Esophagus squamous epithelium (tissue), 5 donors: Measurements from ENCODE around the gene CLEC17A. TPM values are rescaled to one million over a fixed set of nuclear protein-coding genes. Genes with fewer than 3 reads are reported as not detected.
"Not testable (repeated sequence)": the region's sequence is repeated elsewhere in the genome, so short reads cannot be mapped to it uniquely, and the experiment has no call there.

ENCODE experiments used
- DNase-seq: peaks from one replicate; lab custom pipeline; 2025; lab: John Stamatoyannopoulos, UW
- H3K27ac ChIP-seq, 4 donors: fragments of 200-600 bp; sonication (generic); one replicate each; pipeline ENCODE4 v1.5.1; 2016 to 2019; ENCODE audit warnings: mild to moderate bottlenecking in 1 of 4
- H3K27me3 ChIP-seq, 4 donors: fragments of 200-600 bp; sonication (generic); 1 replicate in 3 of 4; 2 replicates in 1 of 4; pipeline versions ENCODE4 v1.5.1 to v1.6.0; 2017 to 2021; ENCODE audit warnings: antibody characterized with exemption in 1 of 4
- H3K36me3 ChIP-seq, 3 donors: fragments of 200-600 bp; sonication (generic); one replicate each; pipeline ENCODE4 v1.5.1; 2016 to 2019
- H3K4me1 ChIP-seq, 3 donors: fragments of 200-600 bp; sonication (generic); one replicate each; pipeline ENCODE4 v1.5.1; 2017 to 2019
- H3K4me3 ChIP-seq, 4 donors: fragments of 200-600 bp; sonication (generic); 1 replicate in 3 of 4; 2 replicates in 1 of 4; pipeline ENCODE4 v1.5.1; 2016 to 2019; ENCODE audit warnings: mild to moderate bottlenecking in 2 of 4, moderate library complexity in 1 of 4
- H3K9me3 ChIP-seq, 3 donors: fragments of 200-600 bp; sonication (generic); one replicate each; pipeline ENCODE4 v1.5.1; 2016 to 2019
- CTCF ChIP-seq, 6 experiments: fragments of 450-650 bp in 4 of 6; fragments of 200-600 bp in 2 of 6; sonication (generic) in 2 of 6; IDR thresholded peaks; one replicate each; pipeline ENCODE4 v1.5.1; 2016 to 2019; ENCODE audit warnings: antibody characterized with exemption in 6 of 6, mild to moderate bottlenecking in 4 of 6, moderate library complexity in 4 of 6
- POLR2A ChIP-seq, 4 donors: fragments of 450-650 bp; IDR thresholded peaks; one replicate each; pipeline ENCODE4 v1.6.1; 2017; ENCODE audit warnings: antibody characterized with exemption in 4 of 4, mild to moderate bottlenecking in 4 of 4, moderate library complexity in 3 of 4
- WGBS, 2 donors: methylation state at CpG; one replicate each; pipeline ENCODE4 v1.1.5; 2018; 5-methylcytosine and 5-hydroxymethylcytosine counted together
- intact Hi-C: fragments of 100-400 bp; cut with DNase I; formaldehyde crosslinking; loops from one replicate; pipeline ENCODE4 v1.15.0; 2022
- total RNA-seq, 4 donors: library from RNA; depleted of rRNA; stranded (reverse); fragments of >200 nt; gene quantifications; one replicate each; pipeline ENCODE4 v1.1.0, GENCODE V29; 2016
- donor health status: DM: yes; HTN: yes; CAD: no.

The CLEC17A gene
- total RNA-seq, 4 donors from 2014 or later: not detected

GRCh38 chr19:14575428-14575980 is 7.4 kb upstream of the CLEC17A start:
- DNase-seq: no peak
- Histone ChIP-seq H3K27ac (no peak overlapping the region), H3K4me3 (no peak overlapping the region), H3K4me1 (peaks cover 10 to 33% (median 16%) of the 10 kb centered on the region in 3 donors), H3K36me3 (no peaks in the 10 kb centered on the region), H3K9me3 (no peaks in the 10 kb centered on the region), H3K27me3 (no peaks in the 10 kb centered on the region)
- intact Hi-C loops: loop anchor here (10.0 kb wide), 2 partner anchors 199 to 309 kb away; partner anchors contain the start of genes ADGRE2 and OR7A17
- TF ChIP-seq CTCF (IDR thresholded peaks at IDR 0.05) (no peak), POLR2A (IDR thresholded peaks at IDR 0.05) (no peak)
- WGBS, 2 donors: 73 to 77% methylated on average over 6 of the region's 6 CpGs

GRCh38 chr19:14576363-14576762 is 6.5 kb upstream of the CLEC17A start:
- no peaks in the 10 kb centered on the region for H3K9me3 ChIP-seq
- no peaks in the 10 kb centered on the region for H3K36me3 ChIP-seq
- H3K27ac ChIP-seq: no peak overlapping the region
- H3K27me3 ChIP-seq: no peaks in the 10 kb centered on the region
- intact Hi-C loops: loop anchor here (10.0 kb wide), 2 partner anchors 198 to 308 kb away; partner anchors contain the start of genes ADGRE2 and OR7A17
- 72 to 85% methylated on average over 8 of the region's 8 CpGs for WGBS, 2 donors
- TF ChIP-seq CTCF (IDR thresholded peaks at IDR 0.05) (no peak), POLR2A (IDR thresholded peaks at IDR 0.05) (no peak)
- no peak overlapping the region for H3K4me3 ChIP-seq
- H3K4me1 ChIP-seq: peaks cover 1 to 24% (median 8%) of the 10 kb centered on the region in 3 donors
- DNase-seq: no peak

GRCh38 chr19:14577264-14577663 is 5.6 kb upstream of the CLEC17A start:
- no peak overlapping the region for H3K27ac ChIP-seq
- intact Hi-C loops: loop anchor here (10.0 kb wide), 2 partner anchors 198 to 308 kb away; partner anchors contain the start of genes ADGRE2 and OR7A17
- no peaks in the 10 kb centered on the region for H3K9me3 ChIP-seq
- 60 to 73% methylated on average over 5 of the region's 5 CpGs for WGBS, 2 donors
- no peak overlapping the region for H3K4me3 ChIP-seq
- no peak for DNase-seq
- H3K4me1 ChIP-seq: peaks cover 0 to 19% (median 6%) of the 10 kb centered on the region in 3 donors
- TF ChIP-seq POLR2A (IDR thresholded peaks at IDR 0.05): no peak
- TF ChIP-seq CTCF (IDR thresholded peaks at IDR 0.05): no peak
- H3K36me3 ChIP-seq: no peaks in the 10 kb centered on the region
- H3K27me3 ChIP-seq: no peaks in the 10 kb centered on the region

GRCh38 chr19:14577885-14578427 is 4.9 kb upstream of the CLEC17A start:
- Histone ChIP-seq H3K4me1 (peaks cover 0 to 17% (median 4%) of the 10 kb centered on the region in 3 donors), H3K4me3 (no peak overlapping the region), H3K27me3 (no peaks in the 10 kb centered on the region), H3K36me3 (no peaks in the 10 kb centered on the region), H3K27ac (no peak overlapping the region), H3K9me3 (no peaks in the 10 kb centered on the region)
- no peak for DNase-seq
- no peak for TF ChIP-seq CTCF (IDR thresholded peaks at IDR 0.05)
- TF ChIP-seq POLR2A (IDR thresholded peaks at IDR 0.05): no peak
- intact Hi-C loops: loop anchor here (10.0 kb wide), 2 partner anchors 197 to 307 kb away; partner anchors contain the start of genes ADGRE2 and OR7A17
- WGBS, 2 donors: 37 to 57% methylated on average over 4 to 5 of the region's 6 CpGs

- intact Hi-C loops: no loop called here
- Histone ChIP-seq H3K27ac (no peak overlapping the region), H3K27me3 (no peaks in the 10 kb centered on the region), H3K4me1 (no peaks in the 10 kb centered on the region), H3K36me3 (no peaks in the 10 kb centered on the region), H3K9me3 (no peaks in the 10 kb centered on the region), H3K4me3 (no peak overlapping the region)
- no peak for TF ChIP-seq POLR2A (IDR thresholded peaks at IDR 0.05)
- TF ChIP-seq CTCF (IDR thresholded peaks at IDR 0.05): no peak
- 53 to 65% methylated on average over 6 of the region's 6 CpGs for WGBS, 2 donors
- no peak for DNase-seq
These were observed 2.2 kb upstream of the CLEC17A start for GRCh38 chr19:14580623-14581237.

- H3K9me3 ChIP-seq, DNase-seq, H3K36me3 ChIP-seq, H3K27ac ChIP-seq, H3K27me3 ChIP-seq, H3K4me1 ChIP-seq, intact Hi-C loops, H3K4me3 ChIP-seq: not testable (repeated sequence)
- WGBS, 2 donors: 40 to 60% methylated on average over 1 to 4 of the region's 5 CpGs
These were observed 1.5 kb downstream of the CLEC17A start for GRCh38 chr19:14584372-14584771.

- intact Hi-C loops, DNase-seq, H3K27me3 ChIP-seq, H3K36me3 ChIP-seq, H3K27ac ChIP-seq, H3K4me3 ChIP-seq, H3K4me1 ChIP-seq, H3K9me3 ChIP-seq: not testable (repeated sequence)
- WGBS, 2 donors: 50% methylated on average over 2 of the region's 3 CpGs; no CpG with 5 or more reads in 1 of the 2 donors
These were observed 2.3 kb downstream of the CLEC17A start for GRCh38 chr19:14585187-14585586.
